Measurements from ENCODE around the gene HMGN4. TPM values are rescaled to one million over a fixed set of nuclear protein-coding genes. Genes with fewer than 3 reads are reported as not detected.

Gene HMGN4
- total and polyA plus RNA-seq, 9 of the 15 experiments (the other 6 are each of a cell fraction or from before 2014, with no cell fraction given): 35.4 to 134 (median 94.1) TPM

DNA sequence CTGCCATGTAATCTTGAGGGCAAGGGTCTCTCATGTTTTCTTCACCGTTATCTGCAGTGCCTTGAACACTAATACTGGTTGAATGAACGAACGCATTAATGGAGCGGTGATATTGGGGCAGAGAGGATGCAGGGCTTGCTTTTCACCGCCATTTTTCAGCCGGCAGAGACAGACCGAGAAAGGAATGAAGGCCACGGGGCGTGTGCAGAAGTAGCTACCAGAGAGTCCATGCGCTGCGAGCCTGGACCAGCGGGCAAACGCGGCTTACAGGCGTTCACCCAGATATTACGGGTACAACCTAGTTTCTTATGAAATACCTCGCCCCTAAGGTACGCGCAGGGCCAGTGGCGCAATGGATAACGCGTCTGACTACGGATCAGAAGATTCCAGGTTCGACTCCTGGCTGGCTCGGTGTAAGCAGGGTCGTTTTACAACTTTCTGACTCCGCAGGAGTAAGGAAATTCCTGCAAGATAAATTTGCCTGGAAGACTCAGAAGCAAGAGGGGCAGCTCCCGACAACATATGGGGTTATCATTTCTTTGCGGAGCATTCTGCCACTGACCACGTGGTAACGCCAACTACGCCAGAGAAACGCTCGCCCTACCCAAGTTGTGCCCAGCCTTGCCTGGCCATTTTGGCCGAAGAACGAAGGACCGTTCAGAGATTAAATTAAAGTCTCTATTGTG is 863 bp upstream of the HMGN4 start (continued):
- TF ChIP-seq MYC (IDR thresholded peaks at IDR 0.05; ENCODE audit: low read depth, low read length) (peak; percentile 81), MYC (CRISPR knock-in tag; IDR thresholded peaks at IDR 0.05; ENCODE audit: borderline replicate concordance, low read depth) (peak; percentile 94), ZNF766 (CRISPR knock-in tag; conservative IDR thresholded peaks at IDR 0.05) (no peak; the same call in 1 of the 2 replicates), ZNF311 (CRISPR knock-in tag; IDR thresholded peaks at IDR 0.05) (peak; percentile 54; the same call in 1 of the 2 replicates), FIP1L1 (IDR thresholded peaks at IDR 0.05; ENCODE audit: low read depth, low read length, poor library complexity, severe bottlenecking) (no peak), ZNF586 (CRISPR knock-in tag; conservative IDR thresholded peaks at IDR 0.05) (no peak), ELF1 (tag; IDR thresholded peaks at IDR 0.05) (no peak), TAL1 (IDR thresholded peaks at IDR 0.05) (peak; percentile 3; the same call in 1 of the 2 replicates), ZNF717 (CRISPR knock-in tag; IDR thresholded peaks at IDR 0.05) (no peak), ZNF77 (CRISPR knock-in tag; IDR thresholded peaks at IDR 0.05) (no peak), GABPB2 (CRISPR knock-in tag; conservative IDR thresholded peaks at IDR 0.05) (no peak), RAD51 (IDR thresholded peaks at IDR 0.05; ENCODE audit: borderline replicate concordance, low read depth) (peak; percentile 89), MCM7 (IDR thresholded peaks at IDR 0.05) (peak in 1 of 2 experiments; percentile 64; a peak in 1 of 4 replicates), JUN (IDR thresholded peaks at IDR 0.05; ENCODE audit: borderline replicate concordance, low read depth, low read length) (peak; percentile 63; the same call in 1 of the 2 replicates), JUN (CRISPR knock-in tag; IDR thresholded peaks at IDR 0.05; ENCODE audit: borderline replicate concordance) (0 out of 2 replicates have a peak, but pooled peaks have one; percentile 47)
- TF ChIP-seq, protein P1, sequence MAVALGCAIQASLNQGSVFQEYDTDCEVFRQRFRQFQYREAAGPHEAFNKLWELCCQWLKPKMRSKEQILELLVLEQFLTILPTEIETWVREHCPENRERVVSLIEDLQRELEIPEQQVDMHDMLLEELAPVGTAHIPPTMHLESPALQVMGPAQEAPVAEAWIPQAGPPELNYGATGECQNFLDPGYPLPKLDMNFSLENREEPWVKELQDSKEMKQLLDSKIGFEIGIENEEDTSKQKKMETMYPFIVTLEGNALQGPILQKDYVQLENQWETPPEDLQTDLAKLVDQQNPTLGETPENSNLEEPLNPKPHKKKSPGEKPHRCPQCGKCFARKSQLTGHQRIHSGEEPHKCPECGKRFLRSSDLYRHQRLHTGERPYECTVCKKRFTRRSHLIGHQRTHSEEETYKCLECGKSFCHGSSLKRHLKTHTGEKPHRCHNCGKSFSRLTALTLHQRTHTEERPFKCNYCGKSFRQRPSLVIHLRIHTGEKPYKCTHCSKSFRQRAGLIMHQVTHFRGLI (CRISPR knock-in tag; IDR thresholded peaks at IDR 0.05): no peak
- TF ChIP-seq, protein P2, sequence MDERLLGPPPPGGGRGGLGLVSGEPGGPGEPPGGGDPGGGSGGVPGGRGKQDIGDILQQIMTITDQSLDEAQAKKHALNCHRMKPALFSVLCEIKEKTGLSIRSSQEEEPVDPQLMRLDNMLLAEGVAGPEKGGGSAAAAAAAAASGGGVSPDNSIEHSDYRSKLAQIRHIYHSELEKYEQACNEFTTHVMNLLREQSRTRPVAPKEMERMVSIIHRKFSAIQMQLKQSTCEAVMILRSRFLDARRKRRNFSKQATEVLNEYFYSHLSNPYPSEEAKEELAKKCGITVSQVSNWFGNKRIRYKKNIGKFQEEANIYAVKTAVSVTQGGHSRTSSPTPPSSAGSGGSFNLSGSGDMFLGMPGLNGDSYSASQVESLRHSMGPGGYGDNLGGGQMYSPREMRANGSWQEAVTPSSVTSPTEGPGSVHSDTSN (CRISPR knock-in tag; IDR thresholded peaks at IDR 0.05; ENCODE audit: low read depth): no peak
- TF ChIP-seq, protein P2 (tag; conservative IDR thresholded peaks at IDR 0.05; ENCODE audit: low read depth): no peak
- TF ChIP-seq, protein P3, sequence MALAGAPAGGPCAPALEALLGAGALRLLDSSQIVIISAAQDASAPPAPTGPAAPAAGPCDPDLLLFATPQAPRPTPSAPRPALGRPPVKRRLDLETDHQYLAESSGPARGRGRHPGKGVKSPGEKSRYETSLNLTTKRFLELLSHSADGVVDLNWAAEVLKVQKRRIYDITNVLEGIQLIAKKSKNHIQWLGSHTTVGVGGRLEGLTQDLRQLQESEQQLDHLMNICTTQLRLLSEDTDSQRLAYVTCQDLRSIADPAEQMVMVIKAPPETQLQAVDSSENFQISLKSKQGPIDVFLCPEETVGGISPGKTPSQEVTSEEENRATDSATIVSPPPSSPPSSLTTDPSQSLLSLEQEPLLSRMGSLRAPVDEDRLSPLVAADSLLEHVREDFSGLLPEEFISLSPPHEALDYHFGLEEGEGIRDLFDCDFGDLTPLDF (CRISPR knock-in tag; IDR thresholded peaks at IDR 0.05): no peak; the same call in none of the 2 replicates
- TF ChIP-seq, protein P4, sequence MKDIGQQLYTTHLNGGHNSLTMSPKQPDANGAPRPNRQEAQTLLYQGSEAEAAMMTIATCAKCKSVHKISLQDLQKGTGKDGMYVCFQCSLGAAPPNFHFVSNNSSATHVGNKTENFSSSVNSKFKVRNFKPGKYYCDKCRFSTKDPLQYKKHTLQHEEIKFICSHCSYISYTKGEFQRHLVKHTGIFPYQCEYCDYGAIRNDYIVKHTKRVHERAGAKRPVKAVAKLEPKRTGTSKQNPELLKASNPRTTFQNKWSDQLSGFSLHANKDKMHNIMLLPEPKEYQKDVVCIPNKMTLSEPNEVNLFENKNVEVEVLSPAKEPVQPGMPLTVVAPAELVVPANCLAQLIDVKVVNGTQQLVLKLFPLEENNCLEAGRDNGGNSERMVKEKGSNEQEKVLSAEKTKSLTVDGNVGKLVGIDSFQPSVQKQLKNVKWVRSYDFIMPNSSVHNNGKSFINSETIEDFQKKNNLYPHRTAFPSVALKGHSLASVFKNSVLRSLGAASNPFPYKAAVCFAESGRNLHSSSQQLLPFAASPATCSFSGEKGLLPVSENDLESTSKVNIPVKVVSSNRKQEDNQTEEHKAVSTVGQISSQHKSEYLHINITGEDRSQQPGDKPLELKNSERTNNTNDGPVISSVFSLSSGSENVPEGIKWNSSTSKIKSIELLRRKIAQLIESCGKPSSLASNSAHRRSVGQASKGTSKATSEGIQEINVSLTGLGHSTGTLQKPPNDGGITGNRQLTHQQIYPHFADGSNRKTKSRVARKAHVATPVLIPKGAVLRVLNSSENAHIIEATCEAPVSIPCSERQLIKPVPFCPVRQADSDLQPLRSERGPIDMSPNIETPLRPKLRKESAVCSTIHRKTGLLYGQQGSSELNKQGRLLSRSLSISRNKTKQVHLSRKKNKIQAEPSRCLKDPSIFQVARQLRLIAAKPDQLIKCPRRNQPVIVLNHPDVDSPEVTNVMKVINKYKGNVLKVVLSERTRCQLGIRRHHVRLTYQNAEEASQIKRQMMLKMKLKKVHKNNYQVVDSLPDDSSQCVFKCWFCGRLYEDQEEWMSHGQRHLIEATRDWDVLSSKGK (CRISPR knock-in tag; IDR thresholded peaks at IDR 0.05): no peak

Measured in K562 (cell line).